Uterus (tissue), 2 donors: ENCODE measurements around the gene ABCB8.

Experiments used
- CTCF ChIP-seq, 4 experiments: fragments of 200-600 bp in 2 of 4; fragments of 450-650 bp in 2 of 4; sonication (generic) in 2 of 4; IDR thresholded peaks; one replicate each; pipeline ENCODE4 v1.5.1; 2016 to 2019; ENCODE audit warnings: antibody characterized with exemption in 4 of 4, mild to moderate bottlenecking in 2 of 4, moderate library complexity in 1 of 4
- POLR2A ChIP-seq, 2 donors: fragments of 450-650 bp; IDR thresholded peaks; one replicate each; pipeline ENCODE4 v1.6.1; 2016; ENCODE audit warnings: antibody characterized with exemption in 2 of 2, mild to moderate bottlenecking in 1 of 2, moderate library complexity in 1 of 2

- TF ChIP-seq CTCF (IDR thresholded peaks at IDR 0.05): no peak
- no peak for TF ChIP-seq POLR2A (IDR thresholded peaks at IDR 0.05)
These were observed 61.9 kb downstream of the ABCB8 start for GRCh38 chr7:151089893-151090730.
